ENCODE data around the gene HERC3. TPM values are rescaled to one million over a fixed set of nuclear protein-coding genes. Genes with fewer than 3 reads are reported as not detected.

The HERC3 gene
- total and polyA plus RNA-seq, 10 of the 15 experiments (the other 5 are each of a cell fraction or from before 2014, with no cell fraction given) = 0.52 to 18.2 (median 2.8) TPM

GRCh38 chr4:88720451-88721428, 128.5 kb downstream of the HERC3 start:
- no peak for DNase-seq (ENCODE audit: low read depth, low spot score)
- BruUV-seq (replicated peaks) = no TSS peak
- no peak overlapping the region for H3K27ac ChIP-seq (ENCODE audit: control insufficient read depth, insufficient read depth)
- H3K9me3 ChIP-seq (replicated peaks; ENCODE audit: control insufficient read depth, insufficient read depth, low read length) = peaks cover 3% of the 10 kb centered on the region; the same call in 2 of the 3 replicates
- 81% methylated on average over 10 of the region's 10 CpGs for WGBS (ENCODE audit: insufficient coverage, insufficient replicate concordance, low lambda C conversion rate, missing lambda C conversion rate)
- intact Hi-C loops (cut with micrococcal nuclease; ENCODE audit: unreplicated experiment) (no loop called here), in situ Hi-C loops (cut with MboI) (no loop called here)
- H3K9ac ChIP-seq (ENCODE audit: control insufficient read depth, insufficient read depth, low read length) = no peak overlapping the region
- H3K27me3 ChIP-seq (replicated peaks in 1 of 2; ENCODE audit: control insufficient read depth in 2 of 2, insufficient read depth in 2 of 2, low read length in 1 of 2) = no peaks in the 10 kb centered on the region
- H2AFZ ChIP-seq (ENCODE audit: control insufficient read depth, low read depth, low read length) = no peak overlapping the region
- H3K36me3 ChIP-seq (ENCODE audit: control insufficient read depth in 2 of 2, insufficient read depth in 2 of 2, low read length in 1 of 2) = no peaks in the 10 kb centered on the region
- H3K4me2 ChIP-seq (ENCODE audit: control insufficient read depth, insufficient read depth) = no peak overlapping the region
- ATAC-seq = no peak
- no peak overlapping the region for H3K4me3 ChIP-seq
- ChIA-PET CTCF (no interaction called here), RAD21 (ENCODE audit: unreplicated experiment) (no interaction called here), POLR2A (no interaction called here), SMC1A (ENCODE audit: uncharacterized antibody, unreplicated experiment) (no interaction called here)
- no peaks in the 10 kb centered on the region for H4K20me1 ChIP-seq (ENCODE audit: control insufficient read depth, insufficient read depth)
- no peak for TF ChIP-seq RBBP5 (conservative IDR thresholded peaks at IDR 0.05)
- no peak for TF ChIP-seq RELB (IDR thresholded peaks at IDR 0.05; ENCODE audit: low read depth)
- TF ChIP-seq KAT2A (conservative IDR thresholded peaks at IDR 0.05; ENCODE audit: control insufficient read depth, low read depth, low read length) = no peak
- TF ChIP-seq ZNF592 (IDR thresholded peaks at IDR 0.05) = no peak
- TF ChIP-seq NBN (IDR thresholded peaks at IDR 0.05) = no peak
- no peak for TF ChIP-seq MXI1 (IDR thresholded peaks at IDR 0.05; ENCODE audit: low read depth, low read length)
- TF ChIP-seq MEF2B (IDR thresholded peaks at IDR 0.05; ENCODE audit: partially characterized antibody, poor library complexity, severe bottlenecking) = no peak
- no peak for TF ChIP-seq ZSCAN29 (IDR thresholded peaks at IDR 0.05)
- no peak for TF ChIP-seq HDGF (IDR thresholded peaks at IDR 0.05)
- TF ChIP-seq E4F1 (IDR thresholded peaks at IDR 0.05; ENCODE audit: borderline replicate concordance, partially characterized antibody) = no peak
- no peak for TF ChIP-seq SIX5 (IDR thresholded peaks at IDR 0.05; ENCODE audit: low read depth, low read length, severe bottlenecking)
- TF ChIP-seq POLR2AphosphoS5 (IDR thresholded peaks at IDR 0.05; ENCODE audit: low read length) = no peak
- no peak for TF ChIP-seq SPI1 (IDR thresholded peaks at IDR 0.05; ENCODE audit: borderline replicate concordance, insufficient read depth, low read depth, low read length)
- no peak for TF ChIP-seq ASH2L (IDR thresholded peaks at IDR 0.05; ENCODE audit: borderline replicate concordance, low read depth)
- no peak for TF ChIP-seq SIN3A (IDR thresholded peaks at IDR 0.05; ENCODE audit: low read depth, low read length)
- no peak for TF ChIP-seq KLF5 (IDR thresholded peaks at IDR 0.05; ENCODE audit: partially characterized antibody)
- H3K4me1 ChIP-seq (ENCODE audit: control insufficient read depth, insufficient read depth, low read length) = no peaks in the 10 kb centered on the region
- no peaks in the 10 kb centered on the region for H3K79me2 ChIP-seq (ENCODE audit: control insufficient read depth, insufficient read depth, low read length)
- no peak for FAIRE-seq
